B cell (primary cell): ENCODE measurements around the gene RPP40. TPM values are rescaled to one million over a fixed set of nuclear protein-coding genes. Genes with fewer than 3 reads are reported as not detected.

Experiments
- ATAC-seq: fragments of 200-7000 bp; cut with Tn5 transposase; one replicate; pipeline ENCODE4 v1.10.0; 2021; ENCODE audit warnings: low read depth, mild to moderate bottlenecking, moderate number of reproducible peaks, moderate library complexity
- CTCF ChIA-PET: fragments of 350-600 bp; sonication (Branson Sonifier 250); formaldehyde crosslinking; loops from one replicate; lab custom pipeline; 2021; ENCODE audit warnings: antibody characterized with exemption, inconsistent platforms; lab: Charles Lee
- POLR2A ChIA-PET: fragments of 350-600 bp; sonication (Branson Sonifier 250); formaldehyde crosslinking; loops from one replicate; lab custom pipeline; 2021; ENCODE audit warnings: antibody characterized with exemption; lab: Charles Lee
- DNase-seq: peaks from one replicate; pipeline ENCODE4 v3.0.0; 2013
- H2AFZ ChIP-seq: 2 replicates; pipeline ENCODE4 v1.6.1; 2012; ENCODE audit warnings: mild to moderate bottlenecking, low read depth, low read length; ENCODE audit not compliant: insufficient read depth, poor library complexity, severe bottlenecking
- H3K27ac ChIP-seq, 2 donors: 1 replicate in 1 of 2; 2 replicates in 1 of 2; pipeline ENCODE4 v1.5.1; 2012 to 2013; ENCODE audit warnings: low read length in 2 of 2, mild to moderate bottlenecking in 2 of 2, moderate library complexity in 1 of 2
- H3K27me3 ChIP-seq, 4 experiments: fragments of 200-600 bp in 1 of 4; sonication (generic) in 1 of 4; replicated peaks in 1 of 4; 1 replicate in 2 of 4; 2 replicates in 2 of 4; pipeline versions ENCODE4 v1.6.1 to v1.7.0; 2013 to 2016; ENCODE audit warnings: low read length in 3 of 4, mild to moderate bottlenecking in 2 of 4, mixed read lengths in 1 of 4, moderate library complexity in 1 of 4; ENCODE audit not compliant: insufficient read depth in 4 of 4, control insufficient read depth in 3 of 4; ENCODE audit errors: control extremely low read depth in 1 of 4
- H3K36me3 ChIP-seq, 2 experiments: replicated peaks in 1 of 2; 1 replicate in 1 of 2; 2 replicates in 1 of 2; pipeline versions ENCODE4 v1.6.1 to v1.7.1; 2013; ENCODE audit warnings: low read length in 1 of 2; ENCODE audit not compliant: insufficient read depth in 2 of 2, control insufficient read depth in 1 of 2; ENCODE audit errors: control extremely low read depth in 1 of 2, extremely low read depth in 1 of 2
- H3K4me1 ChIP-seq, 2 donors: fragments of 200-600 bp in 1 of 2; sonication (generic) in 1 of 2; 1 replicate in 1 of 2; 2 replicates in 1 of 2; pipeline versions ENCODE4 v1.5.1 to v1.6.1; 2013 to 2017; ENCODE audit warnings: low read length in 2 of 2; ENCODE audit not compliant: control insufficient read depth in 2 of 2, insufficient read depth in 2 of 2
- H3K4me2 ChIP-seq: replicated peaks from 2 replicates; pipeline ENCODE3; 2012; ENCODE audit warnings: mild to moderate bottlenecking, low read depth, low read length; ENCODE audit not compliant: poor library complexity, severe bottlenecking
- H3K4me3 ChIP-seq, 5 experiments: fragments of 200-600 bp in 1 of 5; sonication (generic) in 1 of 5; 1 replicate in 3 of 5; 2 replicates in 2 of 5; pipeline versions ENCODE4 v1.5.1 to v1.7.0; 2011 to 2016; ENCODE audit warnings: low read length in 4 of 5, mild to moderate bottlenecking in 4 of 5, low read depth in 2 of 5, control low read depth in 1 of 5, moderate library complexity in 1 of 5; ENCODE audit not compliant: insufficient read depth in 1 of 5; ENCODE audit errors: control extremely low read depth in 1 of 5, extremely low read depth in 1 of 5
- H3K79me2 ChIP-seq: fragments of 200-600 bp; sonication (generic); one replicate; pipeline ENCODE4 v1.6.0; 2016; ENCODE audit warnings: low read length; ENCODE audit not compliant: control insufficient read depth, insufficient read depth
- H3K9ac ChIP-seq: fragments of 200-600 bp; sonication (generic); 2 replicates; pipeline ENCODE4 v1.6.1; 2017; ENCODE audit warnings: mild to moderate bottlenecking, low read length, moderate library complexity
- H3K9me3 ChIP-seq, 3 donors: one replicate each; pipeline versions ENCODE4 v1.6.1 to v1.7.1; 2013; ENCODE audit warnings: low read length in 2 of 3; ENCODE audit not compliant: control insufficient read depth in 2 of 3, insufficient read depth in 1 of 3; ENCODE audit errors: control extremely low read depth in 1 of 3
- H4K20me1 ChIP-seq: 2 replicates; pipeline ENCODE4 v1.6.0; 2012; ENCODE audit warnings: mild to moderate bottlenecking, low read length; ENCODE audit not compliant: insufficient read depth, control insufficient read depth, poor library complexity, severe bottlenecking
- H3K27ac Mint-ChIP-seq: one replicate; pipeline ENCODE4 v1.8.0; 2021; ENCODE audit warnings: mixed read lengths
- H3K27me3 Mint-ChIP-seq: one replicate; pipeline ENCODE4 v1.8.0; 2021; ENCODE audit warnings: mixed read lengths
- H3K4me1 Mint-ChIP-seq: one replicate; pipeline ENCODE4 v1.8.0; 2021; ENCODE audit warnings: mixed read lengths
- H3K4me3 Mint-ChIP-seq: one replicate; pipeline ENCODE4 v1.8.0; 2021; ENCODE audit warnings: mixed read lengths
- H3K9me3 Mint-ChIP-seq: one replicate; pipeline ENCODE4 v1.8.0; 2022; ENCODE audit warnings: mixed read lengths; ENCODE audit not compliant: insufficient read depth
- CTCF ChIP-seq: fragments of 200-600 bp; IDR thresholded peaks from one replicate; pipeline ENCODE4 v1.8.0; 2022; ENCODE audit warnings: antibody characterized with exemption, mild to moderate bottlenecking
- EZH2 ChIP-seq: IDR thresholded peaks from 2 replicates; pipeline ENCODE4 v1.6.1; 2012; ENCODE audit warnings: borderline replicate concordance, low read depth, mild to moderate bottlenecking, moderate library complexity, low read length; ENCODE audit not compliant: insufficient read depth, poor library complexity, severe bottlenecking
- WGBS: methylation state at CpG from one replicate; pipeline ENCODE4 v1.1.5; 2013; ENCODE audit warnings: missing lambda C conversion rate; ENCODE audit not compliant: insufficient coverage; 5-methylcytosine and 5-hydroxymethylcytosine counted together
- intact Hi-C: fragments of 100-400 bp; cut with micrococcal nuclease; formaldehyde crosslinking; loops from one replicate; pipeline ENCODE4 v1.10.0; 2022
- polyA plus RNA-seq: library from polyadenylated mRNA; depleted of rRNA; stranded (reverse); fragments of >200 nt; gene quantifications from 2 replicates; pipeline ENCODE4 v1.2.3, GENCODE V29; 2012
- total RNA-seq, 2 donors: library from RNA; stranded (reverse); fragments of 120-200 nt in 1 of 2; gene quantifications; 1 replicate in 1 of 2; 2 replicates in 1 of 2; pipeline versions ENCODE4 v1.2.3 to v1.2.4, GENCODE V29; 2013 to 2022

RPP40 gene
- total and polyA plus RNA-seq, 2 donors (not counting 1 experiment from before 2014, with no cell fraction given), result 2.7 to 3.8 TPM

GRCh38 chr6:5045416-5045815 is 41.6 kb upstream of the RPP40 start:
- no peaks in the 10 kb centered on the region for H3K4me1 Mint-ChIP-seq
- CTCF ChIA-PET, result no interaction called here
- Histone ChIP-seq H3K27ac (no peak overlapping the region), H3K4me1 (no peaks in the 10 kb centered on the region), H3K36me3 (peaks cover 0 to 3% of the 10 kb centered on the region in 2 experiments), H4K20me1 (no peaks in the 10 kb centered on the region), H3K79me2 (no peaks in the 10 kb centered on the region), H3K9me3 (peaks cover 0 to 14% (median 6%) of the 10 kb centered on the region in 3 donors), H3K4me2 (no peak overlapping the region), H3K4me3 (no peak overlapping the region), H3K27me3 (no peaks in the 10 kb centered on the region), H2AFZ (no peak overlapping the region), H3K9ac (no peak overlapping the region)
- peaks cover 4% of the 10 kb centered on the region for H3K27me3 Mint-ChIP-seq
- peaks cover 3% of the 10 kb centered on the region for H3K9me3 Mint-ChIP-seq
- intact Hi-C loops, result no loop called here
- DNase-seq, result no peak
- H3K4me3 Mint-ChIP-seq, result no peak overlapping the region
- no peak overlapping the region for H3K27ac Mint-ChIP-seq
- TF ChIP-seq EZH2, result no peak
- TF ChIP-seq CTCF, result no peak
- no peak for ATAC-seq
- POLR2A ChIA-PET, result no interaction called here
- WGBS, result 100% methylated on average over 4 of the region's 8 CpGs

DNA sequence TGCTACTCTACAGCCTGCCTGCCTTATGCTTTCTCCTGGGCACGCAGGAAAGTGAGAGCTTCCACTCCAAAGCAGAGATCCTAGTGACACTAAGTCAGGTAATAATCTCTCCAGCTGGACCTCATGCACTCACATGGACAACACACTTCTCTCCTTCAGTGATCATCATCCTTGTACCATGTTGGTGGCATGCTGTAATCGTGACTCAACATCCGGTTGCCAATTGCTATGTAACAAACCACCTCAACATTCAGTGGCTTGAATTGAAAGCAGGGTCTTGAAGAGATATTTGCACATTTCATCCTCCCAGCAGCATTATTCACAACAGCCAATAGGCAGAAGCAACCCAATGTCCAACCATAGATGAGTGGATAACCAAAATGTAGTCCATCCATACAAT is 41.0 kb upstream of the RPP40 start:
- Histone ChIP-seq H3K9ac (no peak overlapping the region), H3K9me3 (peaks cover 0 to 11% (median 3%) of the 10 kb centered on the region in 3 donors), H3K36me3 (peaks cover 0 to 3% of the 10 kb centered on the region in 2 experiments), H2AFZ (no peak overlapping the region), H3K79me2 (no peaks in the 10 kb centered on the region), H3K27ac (no peak overlapping the region), H3K4me1 (no peaks in the 10 kb centered on the region), H3K4me3 (no peak overlapping the region), H4K20me1 (no peaks in the 10 kb centered on the region), H3K4me2 (no peak overlapping the region), H3K27me3 (no peaks in the 10 kb centered on the region)
- peaks cover 3% of the 10 kb centered on the region for H3K9me3 Mint-ChIP-seq
- H3K4me1 Mint-ChIP-seq, result no peaks in the 10 kb centered on the region
- no peak for TF ChIP-seq EZH2
- CTCF ChIA-PET, result no interaction called here
- DNase-seq, result no peak
- no peak overlapping the region for H3K27ac Mint-ChIP-seq
- POLR2A ChIA-PET, result no interaction called here
- 95% methylated on average over 3 of the region's 3 CpGs for WGBS
- intact Hi-C loops, result no loop called here
- H3K4me3 Mint-ChIP-seq, result no peak overlapping the region
- peaks cover 4% of the 10 kb centered on the region for H3K27me3 Mint-ChIP-seq
- ATAC-seq, result no peak
